Measurements from ENCODE around the gene ERBB2. TPM values are rescaled to one million over a fixed set of nuclear protein-coding genes. Genes with fewer than 3 reads are reported as not detected.

The ERBB2 gene
- polyA plus RNA-seq, 3 donors = 0.17 to 0.73 TPM; not detected in 1

DNA sequence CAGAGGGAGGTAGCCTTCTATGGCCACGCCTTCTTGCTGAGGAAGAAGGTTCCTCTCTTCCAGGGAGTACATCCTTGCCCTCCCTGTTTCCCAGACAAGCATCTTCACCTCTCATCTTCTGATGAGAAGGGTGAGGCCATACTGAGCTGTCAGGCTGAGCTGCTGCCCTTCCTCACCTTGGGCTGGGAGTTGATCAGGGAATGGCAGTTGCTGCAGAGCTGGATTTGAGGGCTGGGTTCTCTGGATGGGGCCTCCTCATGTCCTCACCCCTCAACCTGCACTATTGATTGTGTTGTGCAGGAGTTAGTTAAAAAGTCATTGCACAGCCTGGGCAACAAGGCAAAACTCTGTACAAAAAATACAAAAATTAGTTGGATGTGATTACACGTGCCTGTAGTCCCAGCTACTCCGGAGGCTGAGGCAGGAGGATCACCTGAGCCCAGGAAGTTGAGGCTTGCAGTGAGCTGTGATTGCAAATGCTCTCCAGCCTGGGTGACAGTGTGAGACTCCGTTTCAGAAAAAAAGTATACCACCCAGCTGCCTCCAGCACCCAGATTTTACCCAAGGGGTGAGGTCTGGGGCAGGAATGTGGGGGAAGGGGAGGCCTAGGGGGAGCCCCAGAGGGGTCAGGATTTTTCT lies 2.0 kb downstream of the ERBB2 start:
- Histone ChIP-seq H3K4me2 (replicated peaks; ENCODE audit: extremely low read depth, low read length, poor library complexity, severe bottlenecking) (no peak overlapping the region), H3K9me3 (replicated peaks in 1 of 2; ENCODE audit: control insufficient read depth in 1 of 2, insufficient read depth in 1 of 2, low read length in 2 of 2) (peaks cover 0 to 19% of the 10 kb centered on the region in 2 donors), H3K4me1 (ENCODE audit: control insufficient read depth in 1 of 2, insufficient read depth in 2 of 2, low read length in 2 of 2) (no peaks in the 10 kb centered on the region), H3K9ac (ENCODE audit: insufficient read depth, low read length, poor library complexity, severe bottlenecking) (no peak overlapping the region), H3K4me3 (replicated peaks in 1 of 3; ENCODE audit: low read depth in 2 of 3, low read length in 3 of 3) (no peak overlapping the region), H3K79me2 (ENCODE audit: insufficient read depth, low read length) (no peaks in the 10 kb centered on the region), H3K36me3 (replicated peaks in 1 of 2; ENCODE audit: control insufficient read depth in 1 of 2, insufficient read depth in 2 of 2, low read length in 2 of 2) (no peaks in the 10 kb centered on the region), H4K20me1 (ENCODE audit: insufficient read depth, low read length) (no peaks in the 10 kb centered on the region), H3K27ac (ENCODE audit: low read depth in 1 of 2, low read length in 2 of 2) (no peak overlapping the region), H3K27me3 (ENCODE audit: control insufficient read depth in 2 of 2, insufficient read depth in 2 of 2, low read length in 2 of 2) (peaks cover 29 to 47% of the 10 kb centered on the region in 2 donors), H2AFZ (ENCODE audit: insufficient read depth, low read depth, low read length, poor library complexity, severe bottlenecking) (no peak overlapping the region)
- 100% methylated on average over 1 of the region's 4 CpGs for WGBS (ENCODE audit: insufficient coverage)
- TF ChIP-seq, protein P1, sequence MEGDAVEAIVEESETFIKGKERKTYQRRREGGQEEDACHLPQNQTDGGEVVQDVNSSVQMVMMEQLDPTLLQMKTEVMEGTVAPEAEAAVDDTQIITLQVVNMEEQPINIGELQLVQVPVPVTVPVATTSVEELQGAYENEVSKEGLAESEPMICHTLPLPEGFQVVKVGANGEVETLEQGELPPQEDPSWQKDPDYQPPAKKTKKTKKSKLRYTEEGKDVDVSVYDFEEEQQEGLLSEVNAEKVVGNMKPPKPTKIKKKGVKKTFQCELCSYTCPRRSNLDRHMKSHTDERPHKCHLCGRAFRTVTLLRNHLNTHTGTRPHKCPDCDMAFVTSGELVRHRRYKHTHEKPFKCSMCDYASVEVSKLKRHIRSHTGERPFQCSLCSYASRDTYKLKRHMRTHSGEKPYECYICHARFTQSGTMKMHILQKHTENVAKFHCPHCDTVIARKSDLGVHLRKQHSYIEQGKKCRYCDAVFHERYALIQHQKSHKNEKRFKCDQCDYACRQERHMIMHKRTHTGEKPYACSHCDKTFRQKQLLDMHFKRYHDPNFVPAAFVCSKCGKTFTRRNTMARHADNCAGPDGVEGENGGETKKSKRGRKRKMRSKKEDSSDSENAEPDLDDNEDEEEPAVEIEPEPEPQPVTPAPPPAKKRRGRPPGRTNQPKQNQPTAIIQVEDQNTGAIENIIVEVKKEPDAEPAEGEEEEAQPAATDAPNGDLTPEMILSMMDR (IDR thresholded peaks at IDR 0.05) = no peak
- H3K9me3 Mint-ChIP-seq = peaks cover 0 to 12% (median 5%) of the 10 kb centered on the region in 7 donors
- peak overlapping the region in 1 of 2 donors; percentile 74 for H3K4me3 Mint-ChIP-seq
- H3K27me3 Mint-ChIP-seq (ENCODE audit: low read depth in 3 of 3) = peaks cover 40 to 58% (median 47%) of the 10 kb centered on the region in 3 donors
- H3K27ac Mint-ChIP-seq = no peak overlapping the region
- H3K4me1 Mint-ChIP-seq = peaks cover 4% of the 10 kb centered on the region
- intact Hi-C loops (cut with micrococcal nuclease) = no loop called here
- H3K36me3 Mint-ChIP-seq = peaks cover 3 to 7% of the 10 kb centered on the region in 2 donors
- DNase-seq = no peak

DNA sequence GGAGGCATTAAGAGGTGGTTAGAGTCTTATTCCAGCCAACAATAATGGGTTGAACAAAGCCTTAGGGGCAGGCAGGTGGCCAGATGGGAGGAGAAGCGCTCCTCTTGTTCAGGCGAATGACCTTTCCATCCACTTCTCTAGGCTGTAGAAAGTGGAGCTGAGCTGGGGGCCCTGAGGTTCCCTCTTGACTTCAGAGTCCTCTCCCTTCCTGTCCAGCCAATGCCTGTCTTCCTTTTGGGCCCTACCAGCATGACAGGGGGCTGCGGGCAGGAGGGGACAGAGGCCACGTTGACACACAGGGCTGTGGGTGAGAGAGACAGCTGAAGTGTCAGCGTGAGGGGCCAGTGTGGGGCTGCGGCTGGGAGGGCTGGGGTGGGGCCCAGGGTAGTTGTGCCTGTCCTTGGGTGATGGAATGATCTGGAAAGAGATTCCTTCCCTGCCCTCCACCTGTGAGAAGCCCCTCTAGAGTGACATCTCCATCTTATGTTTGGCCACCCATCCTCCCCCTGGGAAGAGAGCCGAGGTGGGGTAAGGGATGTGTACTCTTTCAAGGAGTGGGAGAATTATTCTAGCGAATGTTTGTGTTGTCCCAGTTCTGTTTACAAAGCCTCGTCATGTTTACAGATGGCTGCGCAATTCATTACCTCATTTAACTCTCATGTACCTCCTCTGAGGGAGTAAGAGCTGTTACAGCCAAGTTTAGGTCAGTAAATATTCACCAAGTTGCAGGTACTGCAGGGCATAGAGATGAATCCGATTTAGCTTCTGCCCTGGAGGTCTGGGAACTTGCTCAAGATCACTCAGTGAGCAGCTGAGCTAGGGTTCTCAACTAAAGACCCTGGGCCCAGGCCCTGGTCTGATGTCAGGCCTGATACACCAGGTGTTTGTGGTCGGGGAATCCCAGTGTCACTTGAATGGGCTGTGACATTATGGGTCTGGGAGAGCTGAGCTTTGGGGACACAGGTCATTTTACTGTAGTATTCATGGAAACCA lies 3.3 kb downstream of the ERBB2 start:
- no peak overlapping the region for H3K27ac Mint-ChIP-seq
- intact Hi-C loops (cut with micrococcal nuclease) = no loop called here
- peaks cover 4% of the 10 kb centered on the region for H3K4me1 Mint-ChIP-seq
- TF ChIP-seq, protein P1 (IDR thresholded peaks at IDR 0.05) = no peak
- no peaks in the 10 kb centered on the region for H3K79me2 ChIP-seq (ENCODE audit: insufficient read depth, low read length)
- H3K4me3 Mint-ChIP-seq = no peak overlapping the region
- no peak for DNase-seq
- 78% methylated on average over 2 of the region's 12 CpGs for WGBS (ENCODE audit: insufficient coverage)
- no peaks in the 10 kb centered on the region for H3K36me3 ChIP-seq (replicated peaks in 1 of 2; ENCODE audit: control insufficient read depth in 1 of 2, insufficient read depth in 2 of 2, low read length in 2 of 2)
- H3K4me1 ChIP-seq (ENCODE audit: control insufficient read depth in 1 of 2, insufficient read depth in 2 of 2, low read length in 2 of 2) = no peaks in the 10 kb centered on the region
- peaks cover 29 to 44% of the 10 kb centered on the region in 2 donors for H3K27me3 ChIP-seq (ENCODE audit: control insufficient read depth in 2 of 2, insufficient read depth in 2 of 2, low read length in 2 of 2)
- peaks cover 3 to 7% of the 10 kb centered on the region in 2 donors for H3K36me3 Mint-ChIP-seq
- H3K9ac ChIP-seq (ENCODE audit: insufficient read depth, low read length, poor library complexity, severe bottlenecking) = no peak overlapping the region
- H3K9me3 ChIP-seq (replicated peaks in 1 of 2; ENCODE audit: control insufficient read depth in 1 of 2, insufficient read depth in 1 of 2, low read length in 2 of 2) = peaks cover 0 to 19% of the 10 kb centered on the region in 2 donors
- H3K4me3 ChIP-seq (replicated peaks in 1 of 3; ENCODE audit: low read depth in 2 of 3, low read length in 3 of 3) = no peak overlapping the region
- H3K9me3 Mint-ChIP-seq = peaks cover 0 to 12% (median 5%) of the 10 kb centered on the region in 7 donors
- H3K27ac ChIP-seq (ENCODE audit: low read depth in 1 of 2, low read length in 2 of 2) = no peak overlapping the region
- no peak overlapping the region for H2AFZ ChIP-seq (ENCODE audit: insufficient read depth, low read depth, low read length, poor library complexity, severe bottlenecking)
- H3K27me3 Mint-ChIP-seq (ENCODE audit: low read depth in 3 of 3) = peaks cover 38 to 52% (median 43%) of the 10 kb centered on the region in 3 donors
- H3K4me2 ChIP-seq (replicated peaks; ENCODE audit: extremely low read depth, low read length, poor library complexity, severe bottlenecking) = no peak overlapping the region
- no peaks in the 10 kb centered on the region for H4K20me1 ChIP-seq (ENCODE audit: insufficient read depth, low read length)

Data from CD14-positive monocyte (primary cell).